Measurements from ENCODE around the gene NDUFB10. TPM values are rescaled to one million over a fixed set of nuclear protein-coding genes. Genes with fewer than 3 reads are reported as not detected.
"Not testable (repeated sequence)": the region's sequence is repeated elsewhere in the genome, so short reads cannot be mapped to it uniquely, and the experiment has no call there.

Gene NDUFB10
- total RNA-seq, 1 donor from 2014 or later: 122 TPM

DNA sequence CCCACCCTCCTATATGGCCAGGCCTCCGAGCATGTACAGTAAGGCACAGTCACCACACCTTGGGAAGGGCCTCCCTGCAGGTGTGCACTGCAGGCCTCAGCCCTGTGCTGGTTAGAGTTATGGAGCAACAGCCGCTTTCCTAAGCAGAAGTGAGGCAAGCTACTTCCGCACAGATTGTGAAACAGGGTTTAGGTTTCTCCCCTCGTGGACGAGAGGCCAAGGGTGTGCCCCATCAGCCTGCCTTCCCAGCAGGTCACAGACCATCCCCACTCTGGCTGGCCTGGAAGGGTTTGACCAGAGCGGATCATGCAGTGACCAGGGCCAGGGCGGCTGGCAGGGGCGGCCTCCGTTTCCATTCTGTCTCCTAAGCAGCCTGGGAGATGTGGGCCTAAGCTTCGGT is 21.0 kb upstream of the NDUFB10 start:
- Mint-ChIP-seq H3K27me3 (no peaks in the 10 kb centered on the region), H3K36me3 (no peaks in the 10 kb centered on the region), H3K4me3 (no peak overlapping the region), H3K9me3 (no peaks in the 10 kb centered on the region), H3K4me1 (ENCODE audit: unreplicated experiment) (no peaks in the 10 kb centered on the region), H3K27ac (no peak overlapping the region)
- DNase-seq (ENCODE audit: extremely low spot score, unreplicated experiment): no peak
- TF ChIP-seq, protein P1, sequence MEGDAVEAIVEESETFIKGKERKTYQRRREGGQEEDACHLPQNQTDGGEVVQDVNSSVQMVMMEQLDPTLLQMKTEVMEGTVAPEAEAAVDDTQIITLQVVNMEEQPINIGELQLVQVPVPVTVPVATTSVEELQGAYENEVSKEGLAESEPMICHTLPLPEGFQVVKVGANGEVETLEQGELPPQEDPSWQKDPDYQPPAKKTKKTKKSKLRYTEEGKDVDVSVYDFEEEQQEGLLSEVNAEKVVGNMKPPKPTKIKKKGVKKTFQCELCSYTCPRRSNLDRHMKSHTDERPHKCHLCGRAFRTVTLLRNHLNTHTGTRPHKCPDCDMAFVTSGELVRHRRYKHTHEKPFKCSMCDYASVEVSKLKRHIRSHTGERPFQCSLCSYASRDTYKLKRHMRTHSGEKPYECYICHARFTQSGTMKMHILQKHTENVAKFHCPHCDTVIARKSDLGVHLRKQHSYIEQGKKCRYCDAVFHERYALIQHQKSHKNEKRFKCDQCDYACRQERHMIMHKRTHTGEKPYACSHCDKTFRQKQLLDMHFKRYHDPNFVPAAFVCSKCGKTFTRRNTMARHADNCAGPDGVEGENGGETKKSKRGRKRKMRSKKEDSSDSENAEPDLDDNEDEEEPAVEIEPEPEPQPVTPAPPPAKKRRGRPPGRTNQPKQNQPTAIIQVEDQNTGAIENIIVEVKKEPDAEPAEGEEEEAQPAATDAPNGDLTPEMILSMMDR (conservative IDR thresholded peaks at IDR 0.05): no peak

DNA sequence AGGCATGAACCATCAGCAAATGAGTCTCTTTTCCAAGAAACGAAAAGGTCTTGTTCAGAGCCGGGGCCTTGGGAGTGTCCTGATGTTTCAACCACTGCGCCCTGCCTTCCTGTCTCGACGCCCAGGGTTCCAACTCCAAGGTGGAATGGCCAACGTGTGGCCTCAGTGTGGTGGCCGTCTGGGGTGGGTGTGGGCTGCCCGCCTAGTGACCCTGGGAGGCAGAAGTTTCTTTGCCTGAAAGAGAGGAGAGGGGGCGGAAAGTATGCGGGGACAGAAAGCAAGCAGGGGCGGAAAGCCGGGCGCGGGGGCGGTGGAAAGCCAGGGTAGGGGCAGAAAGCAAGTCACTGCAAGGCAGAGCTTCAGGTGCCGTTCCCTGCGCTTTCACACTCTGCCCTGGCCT is 20.4 kb upstream of the NDUFB10 start:
- Mint-ChIP-seq H3K4me1 (ENCODE audit: unreplicated experiment) (peaks cover 4% of the 10 kb centered on the region), H3K4me3 (no peak overlapping the region), H3K27ac (no peak overlapping the region), H3K36me3 (no peaks in the 10 kb centered on the region), H3K27me3 (no peaks in the 10 kb centered on the region), H3K9me3 (no peaks in the 10 kb centered on the region)
- TF ChIP-seq, protein P1 (conservative IDR thresholded peaks at IDR 0.05): no peak
- DNase-seq (ENCODE audit: extremely low spot score, unreplicated experiment): no peak

DNA sequence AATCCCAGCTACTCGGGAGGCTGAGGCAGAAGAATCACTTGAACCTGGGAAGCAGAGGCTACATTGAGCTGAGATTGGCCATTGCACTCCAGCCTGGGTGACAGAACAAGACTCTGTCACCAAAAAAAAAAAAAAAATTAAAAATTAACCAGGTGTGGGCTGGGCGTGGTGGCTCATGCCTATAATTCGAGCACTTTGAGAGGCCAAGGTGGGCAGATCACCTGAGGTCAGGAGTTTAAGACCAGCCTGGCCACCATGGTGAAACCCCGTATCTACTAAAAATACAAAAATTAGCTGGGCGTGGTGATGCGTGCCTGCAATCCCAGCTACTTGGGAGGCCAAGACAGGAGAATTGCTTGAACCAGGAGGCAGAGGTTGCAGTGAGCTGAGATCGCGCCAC is 19.5 kb upstream of the NDUFB10 start:
- H3K9me3 Mint-ChIP-seq; H3K27me3 Mint-ChIP-seq; H3K36me3 Mint-ChIP-seq; H3K4me1 Mint-ChIP-seq (ENCODE audit: unreplicated experiment); DNase-seq (ENCODE audit: extremely low spot score, unreplicated experiment); H3K27ac Mint-ChIP-seq: not testable (repeated sequence)
- peak overlapping the region; percentile 45 for H3K4me3 Mint-ChIP-seq

DNA sequence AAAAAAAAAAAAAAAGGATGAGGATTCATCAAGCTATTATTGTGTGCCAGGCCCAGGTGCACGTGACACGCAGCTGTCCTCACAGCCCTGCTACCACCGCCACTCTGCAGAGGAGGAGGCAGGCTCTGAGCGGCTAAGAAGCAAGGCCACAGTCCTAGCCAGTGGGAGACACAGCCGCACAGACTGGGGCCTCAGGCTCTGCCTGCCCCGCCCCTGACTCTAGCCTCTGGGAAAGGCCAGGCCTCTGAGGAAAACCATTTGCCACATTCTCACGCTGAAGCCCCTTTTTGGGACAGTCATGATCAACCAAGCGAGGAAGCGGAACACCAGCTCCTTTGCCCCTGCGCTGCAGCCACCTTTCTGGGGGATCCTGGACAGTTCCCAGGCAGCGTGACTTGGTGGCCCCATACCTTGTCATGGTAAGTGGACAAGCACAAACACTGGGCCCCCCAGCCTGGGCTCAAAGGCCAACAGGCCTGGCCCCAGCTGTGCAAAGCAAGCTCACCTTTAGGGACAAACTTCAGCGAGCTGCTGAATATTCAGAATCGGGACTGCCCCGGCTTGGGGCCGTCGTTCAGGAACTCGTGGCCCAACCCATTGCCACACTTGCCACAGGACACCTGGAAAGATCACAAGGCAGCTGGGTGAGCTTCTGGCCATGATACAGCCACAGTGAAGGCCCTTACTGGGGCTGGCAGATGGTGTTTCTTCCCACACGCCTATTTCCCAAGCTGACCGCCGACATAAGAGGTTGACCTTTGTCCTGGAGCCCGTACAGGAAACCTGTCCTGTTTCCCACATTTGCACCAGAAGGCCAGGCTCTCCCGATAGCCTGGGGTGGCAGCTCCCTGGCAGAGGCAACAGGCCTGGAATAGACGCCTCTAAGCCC is 18.8 kb upstream of the NDUFB10 start:
- no peaks in the 10 kb centered on the region for H3K36me3 Mint-ChIP-seq
- DNase-seq (ENCODE audit: extremely low spot score, unreplicated experiment): no peak
- H3K4me1 Mint-ChIP-seq (ENCODE audit: unreplicated experiment): peaks cover 4% of the 10 kb centered on the region
- H3K27ac Mint-ChIP-seq: peak overlapping the region; percentile 23
- H3K4me3 Mint-ChIP-seq: peak overlapping the region; percentile 45
- H3K9me3 Mint-ChIP-seq: no peaks in the 10 kb centered on the region
- TF ChIP-seq, protein P1 (conservative IDR thresholded peaks at IDR 0.05): no peak
- H3K27me3 Mint-ChIP-seq: no peaks in the 10 kb centered on the region

DNA sequence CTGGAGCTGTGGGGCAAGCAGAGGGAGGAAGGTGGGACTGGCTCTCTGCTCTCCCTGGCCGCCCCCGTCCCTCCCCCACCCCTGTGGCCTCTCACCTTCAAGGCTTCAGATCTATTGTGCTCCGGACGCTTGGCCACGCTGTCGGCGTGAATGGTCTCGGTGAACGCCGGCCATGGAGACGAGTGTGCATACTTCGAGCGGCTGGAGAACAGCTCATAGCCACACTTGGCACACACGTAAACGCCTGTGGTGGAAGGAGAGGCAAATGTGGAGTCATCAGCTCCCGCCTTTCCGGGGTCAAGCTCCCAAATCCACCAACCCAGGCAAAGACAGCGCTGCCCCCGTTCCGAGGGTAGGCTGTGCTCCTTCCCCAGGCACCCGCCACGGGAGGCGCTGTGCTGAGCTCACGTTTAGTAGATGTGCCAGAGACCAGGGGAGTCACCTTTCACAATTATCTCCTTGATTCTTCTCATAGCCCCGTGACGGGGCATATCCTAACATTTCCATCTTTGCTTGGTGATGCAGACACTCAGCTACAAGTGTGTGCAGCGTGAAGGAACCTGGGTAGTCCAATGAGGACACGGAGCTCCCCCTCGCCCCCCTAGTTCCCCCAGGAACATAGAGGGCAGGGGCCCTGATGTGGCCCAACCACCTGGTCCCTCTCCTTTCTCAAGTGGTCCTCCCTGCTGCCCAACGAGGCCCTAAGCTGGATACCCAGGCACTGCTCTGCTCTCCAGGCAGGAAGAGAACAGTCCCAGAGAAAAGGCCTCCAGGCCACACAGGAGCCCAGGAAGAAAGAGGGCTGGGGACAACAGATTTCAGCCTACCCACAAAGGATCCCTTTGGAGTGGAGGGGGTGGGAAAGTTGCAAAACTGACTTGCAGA is 17.9 kb upstream of the NDUFB10 start:
- H3K4me3 Mint-ChIP-seq: peak overlapping the region; percentile 88
- H3K9me3 Mint-ChIP-seq: no peaks in the 10 kb centered on the region
- no peak for DNase-seq (ENCODE audit: extremely low spot score, unreplicated experiment)
- H3K27me3 Mint-ChIP-seq: no peaks in the 10 kb centered on the region
- H3K36me3 Mint-ChIP-seq: no peaks in the 10 kb centered on the region
- TF ChIP-seq, protein P1 (conservative IDR thresholded peaks at IDR 0.05): peak; percentile 29
- peaks cover 4% of the 10 kb centered on the region for H3K4me1 Mint-ChIP-seq (ENCODE audit: unreplicated experiment)
- H3K27ac Mint-ChIP-seq: peak overlapping the region; percentile 48

Measured in type B pancreatic cell (in vitro differentiated cells).